RPMI8226 (cell line): Measurements from ENCODE around the gene ANKRD60.

Source experiments
- DNase-seq: peaks from one replicate; pipeline ENCODE4 v3.0.0-alpha.2; 2015

ANKRD60 gene

GRCh38 chr20:58244517-58245030 is 16.1 kb upstream of the ANKRD60 start:
- DNase-seq = no peak

GRCh38 chr20:58243653-58244410 is 15.4 kb upstream of the ANKRD60 start:
- DNase-seq = no peak

DNA sequence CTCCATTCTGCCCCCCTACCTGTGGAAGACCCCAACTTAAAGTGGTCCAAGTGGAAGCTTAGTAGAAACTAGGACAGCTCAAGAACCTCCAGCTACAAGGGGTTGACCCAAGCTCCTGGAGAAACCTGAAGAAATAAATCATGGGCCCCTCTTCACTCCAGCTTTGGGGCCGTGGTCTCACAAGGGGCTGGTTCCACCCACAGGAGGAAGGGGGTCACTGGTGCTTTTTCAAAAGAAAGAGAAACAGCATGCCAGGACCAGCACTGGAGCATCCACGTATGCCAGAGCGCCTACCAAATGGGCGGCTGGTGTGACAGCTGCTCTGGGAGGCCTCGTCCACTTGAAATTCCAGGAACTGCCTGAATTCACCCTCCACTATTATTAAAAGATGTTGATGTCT is 14.4 kb upstream of the ANKRD60 start:
- no peak for DNase-seq

DNA sequence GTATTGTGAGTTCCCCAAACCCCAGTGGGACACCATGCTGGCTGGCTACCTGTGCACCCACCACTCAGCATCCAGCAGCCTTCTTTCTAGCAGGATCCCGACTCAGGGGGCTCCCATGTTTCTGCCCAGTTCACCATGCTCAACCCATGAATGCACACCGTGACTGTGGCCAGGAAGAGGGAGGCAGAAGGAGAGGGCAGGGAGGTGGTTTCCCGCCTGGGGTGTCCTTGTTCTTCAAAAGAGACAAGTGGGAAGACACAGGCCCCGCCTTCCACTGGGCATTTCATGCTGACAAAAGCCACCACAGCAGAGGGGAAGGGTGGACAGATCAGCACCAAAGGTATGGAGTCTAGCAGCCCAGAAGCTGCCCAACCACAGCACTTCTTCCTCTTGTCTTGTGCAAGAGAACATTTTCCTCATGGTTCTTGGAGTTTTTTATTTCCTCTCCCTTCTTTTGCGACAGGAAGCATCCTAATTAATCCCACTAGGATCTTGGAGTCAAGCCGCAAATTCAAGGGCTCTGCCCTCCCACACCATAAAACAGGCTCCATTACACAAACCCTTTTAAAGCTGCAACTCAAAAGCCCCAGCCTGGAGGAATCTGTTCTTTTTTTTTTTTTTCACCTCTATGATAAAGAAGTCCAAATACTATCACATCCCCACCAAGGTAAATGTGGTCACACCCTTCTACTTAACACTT is 13.5 kb upstream of the ANKRD60 start:
- DNase-seq = no peak

GRCh38 chr20:58240471-58240870 is 12.0 kb upstream of the ANKRD60 start:
- DNase-seq = no peak

GRCh38 chr20:58239216-58239615 is 10.8 kb upstream of the ANKRD60 start:
- no peak for DNase-seq

- DNase-seq = no peak
These were observed 10.0 kb upstream of the ANKRD60 start for GRCh38 chr20:58238490-58238889.

DNA sequence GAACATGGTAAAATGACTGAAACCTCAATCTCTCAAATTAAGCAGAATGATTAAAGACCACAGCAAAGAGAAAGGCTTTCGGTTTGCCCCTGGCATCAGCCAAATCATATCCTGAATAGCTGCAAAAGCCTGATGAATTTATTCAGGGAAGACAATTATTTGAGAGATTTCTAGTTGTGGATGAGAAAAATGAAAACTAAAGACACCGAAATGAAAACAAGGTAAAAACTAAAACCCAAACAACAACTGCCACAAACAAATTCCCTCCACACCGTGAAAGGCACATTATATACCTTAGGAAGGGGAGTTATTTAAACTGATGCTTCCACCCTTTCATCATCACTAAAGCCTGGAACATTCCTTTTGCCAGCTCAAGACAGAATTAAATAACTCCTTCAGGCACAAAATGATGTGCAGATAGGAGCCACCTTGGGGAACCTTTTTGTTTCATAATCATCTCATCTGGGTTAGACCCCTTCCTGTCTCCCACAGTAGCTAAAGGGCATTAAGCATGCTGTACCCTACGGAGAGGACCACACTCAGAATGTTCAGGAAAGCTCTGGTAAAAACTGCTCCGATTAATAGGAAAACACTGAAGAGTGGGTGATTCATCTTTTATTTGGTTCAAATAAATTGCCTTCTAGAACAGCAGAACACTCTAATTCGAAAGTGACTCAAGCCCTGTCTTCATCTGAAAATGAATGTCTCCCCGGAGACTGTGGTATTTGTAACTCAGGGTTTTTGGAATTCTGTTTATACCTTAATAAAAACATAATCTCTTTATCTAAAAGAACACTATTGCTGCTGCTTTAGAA is 9.1 kb upstream of the ANKRD60 start:
- DNase-seq = no peak

GRCh38 chr20:58236612-58237317 is 8.3 kb upstream of the ANKRD60 start:
- DNase-seq = peak; percentile 80

DNA sequence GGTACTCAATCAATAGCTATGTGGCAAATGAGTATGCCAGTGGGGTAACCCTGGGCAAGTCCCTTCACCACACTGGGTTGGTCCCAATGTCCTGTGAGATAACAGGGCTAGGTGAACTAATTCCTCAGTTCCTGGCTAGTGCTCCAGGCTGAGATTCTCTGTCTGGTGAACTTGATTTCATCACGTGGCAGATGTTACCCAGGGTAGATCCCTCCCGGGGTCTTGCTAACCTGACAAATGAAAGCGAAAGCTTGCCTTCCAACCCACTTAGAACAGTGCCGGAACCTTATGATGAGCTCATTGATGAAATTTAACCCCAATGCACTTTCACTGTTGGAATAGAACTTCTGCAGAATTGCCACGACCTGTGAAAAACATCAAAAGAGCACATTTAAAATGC is 6.6 kb upstream of the ANKRD60 start:
- DNase-seq = no peak

GRCh38 chr20:58233881-58234528 is 5.6 kb upstream of the ANKRD60 start:
- peak; percentile 19 for DNase-seq

- DNase-seq = no peak
These were observed 4.9 kb upstream of the ANKRD60 start for GRCh38 chr20:58233393-58233792.

GRCh38 chr20:58231683-58232082 is 3.2 kb upstream of the ANKRD60 start:
- no peak for DNase-seq

DNA sequence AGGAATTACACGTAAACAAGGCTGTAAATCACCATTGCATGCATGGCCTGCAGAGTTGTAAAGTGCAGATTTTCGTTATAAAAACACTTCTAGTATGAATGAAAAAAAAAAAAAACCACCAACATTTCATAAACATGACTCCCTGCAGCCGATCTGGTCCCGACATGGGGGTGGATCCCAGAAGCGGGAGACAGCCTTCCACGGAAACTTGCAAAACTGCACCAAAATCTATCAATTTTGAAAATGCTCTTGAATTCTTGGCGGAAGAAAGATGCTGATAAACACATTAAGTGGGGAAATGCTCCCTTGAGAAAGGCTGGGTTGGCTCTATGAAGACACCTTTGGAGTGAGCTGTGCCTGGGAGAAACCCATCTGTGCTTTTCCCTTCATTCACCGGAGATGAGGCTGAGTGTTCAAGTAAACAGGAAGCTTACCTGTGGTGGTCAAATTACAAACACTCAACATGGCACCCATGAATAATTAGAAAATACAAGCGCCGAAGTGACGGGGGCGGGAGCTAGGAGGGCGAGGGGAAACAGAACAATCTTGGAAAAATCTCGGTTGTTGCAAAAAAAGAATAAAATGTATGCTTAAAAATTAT is 845 bp upstream of the ANKRD60 start:
- no peak for DNase-seq

GRCh38 chr20:58228103-58228483 is 360 bp downstream of the ANKRD60 start:
- DNase-seq = no peak

DNA sequence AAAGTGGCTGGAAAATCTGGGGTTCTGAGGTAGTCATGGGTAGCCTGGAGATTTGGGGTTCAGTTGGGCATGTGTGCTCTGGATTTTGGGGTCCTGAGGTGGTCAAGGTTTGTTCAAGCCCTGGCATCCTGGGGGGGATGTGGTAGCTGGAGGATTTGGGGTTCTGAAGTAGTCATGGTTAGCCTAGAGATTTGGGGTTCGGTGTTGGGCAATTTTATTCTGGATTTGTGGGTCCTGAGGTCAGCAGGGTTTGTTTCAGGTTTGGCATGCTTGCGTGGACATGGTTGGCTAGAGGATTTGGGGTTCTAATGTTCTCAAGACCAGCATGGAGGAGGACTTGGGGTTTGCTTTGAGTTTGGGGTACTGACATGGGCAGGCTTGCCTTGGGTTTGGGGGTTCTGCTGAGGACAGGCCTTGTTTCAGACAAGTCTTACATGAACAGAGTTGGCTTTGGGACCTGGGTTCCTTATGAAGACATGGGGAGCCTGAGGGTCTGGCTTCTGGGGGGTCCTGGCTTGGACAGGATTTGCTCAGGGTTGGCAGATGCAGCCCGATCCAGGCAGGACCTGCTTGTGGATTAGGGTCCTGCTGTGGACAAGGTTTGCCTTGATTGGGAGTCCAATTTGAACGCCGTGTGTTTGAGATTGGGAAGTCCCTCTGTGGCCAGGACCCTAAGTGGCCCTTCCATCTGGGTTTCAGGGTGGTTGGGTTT is 906 bp downstream of the ANKRD60 start:
- DNase-seq = no peak

GRCh38 chr20:58225452-58226200 is 2.8 kb downstream of the ANKRD60 start:
- no peak for DNase-seq

DNA sequence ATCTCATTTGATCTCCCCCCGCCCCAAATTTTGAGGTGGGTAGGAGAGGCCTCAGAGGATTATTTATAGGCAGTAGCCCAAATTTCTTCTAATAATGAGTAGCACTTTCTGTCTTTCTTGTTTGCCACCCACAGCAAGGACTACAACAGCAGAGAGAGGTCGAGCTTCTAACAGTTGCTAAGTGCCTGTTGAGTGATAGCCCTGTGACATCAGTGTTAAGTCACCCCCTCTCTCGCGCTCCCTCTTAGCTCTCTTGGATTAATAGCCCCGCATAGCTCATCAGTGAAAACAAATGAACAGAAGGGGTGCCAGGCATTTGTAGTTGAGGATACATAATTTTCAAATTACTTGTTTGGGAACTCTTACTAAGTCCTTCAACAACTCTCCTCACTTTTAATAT is 3.5 kb downstream of the ANKRD60 start:
- no peak for DNase-seq

- no peak for DNase-seq
These were observed 4.4 kb downstream of the ANKRD60 start for GRCh38 chr20:58224097-58224496.

DNA sequence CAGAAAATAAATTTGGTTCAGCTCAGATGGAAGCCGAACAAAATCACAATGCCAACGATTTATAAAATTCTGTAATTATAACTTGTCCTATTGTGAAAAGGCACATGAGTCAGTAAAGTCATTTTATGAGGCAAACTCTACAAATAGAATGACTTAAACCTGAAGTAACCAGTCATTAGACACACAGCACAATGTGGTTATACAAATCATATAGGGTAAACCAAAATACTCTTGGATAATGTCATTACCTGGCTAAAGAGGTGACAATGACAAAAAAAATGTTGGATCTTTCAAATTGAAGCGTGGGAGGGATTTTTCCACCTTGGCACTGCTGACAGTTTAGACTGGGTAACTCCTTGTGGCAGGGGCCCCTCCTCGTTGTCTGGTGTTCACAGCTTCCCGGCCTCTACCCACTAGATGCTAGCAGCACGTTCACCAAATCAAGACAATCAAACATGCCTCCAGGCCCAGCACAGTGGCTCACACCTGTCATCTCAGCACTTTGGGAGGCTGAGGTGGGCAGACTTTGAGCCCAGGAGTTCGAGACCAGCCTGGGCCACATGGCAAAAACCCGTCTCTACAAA is 5.0 kb downstream of the ANKRD60 start:
- DNase-seq = no peak
